ENCODE results near the gene PIGQ.

The PIGQ gene

DNA sequence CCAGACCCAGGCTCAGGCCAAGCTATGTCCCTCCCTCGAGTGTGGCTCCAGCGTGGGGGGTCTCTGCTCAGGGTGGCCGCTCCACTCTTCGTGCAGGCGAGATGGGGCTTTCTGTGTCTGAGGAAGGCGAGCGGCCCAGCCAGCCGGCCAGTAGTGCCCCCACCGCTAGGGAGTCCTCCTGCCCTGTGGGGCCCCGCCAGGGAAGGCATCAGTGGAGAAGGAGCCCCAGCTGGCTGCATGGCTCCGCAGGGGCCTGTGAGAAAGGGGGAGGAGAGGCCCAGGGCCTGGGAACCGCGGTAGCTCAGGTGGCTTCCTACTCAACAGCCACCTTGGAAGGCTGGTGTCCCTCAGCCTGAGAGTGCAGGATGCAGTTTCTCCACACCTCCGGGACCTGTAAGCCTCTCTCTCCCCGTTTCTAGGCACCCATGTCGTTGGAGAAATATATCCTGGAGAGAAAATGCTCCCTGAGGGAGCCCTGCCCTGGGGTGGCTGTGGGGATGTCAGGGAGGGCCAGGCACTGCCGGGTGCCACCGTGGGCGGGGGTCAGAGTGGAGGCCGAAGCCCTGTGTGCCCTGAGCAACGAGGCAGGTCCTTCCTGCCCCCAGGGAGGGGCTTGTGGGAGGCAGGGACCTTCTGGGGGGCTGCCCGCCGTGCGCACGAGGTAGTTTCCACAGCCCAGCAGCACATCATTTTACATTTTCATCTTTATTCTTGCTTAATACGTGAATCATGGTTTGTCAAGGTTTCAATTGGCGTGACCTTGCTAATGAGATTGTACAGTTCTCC lies 3.3 kb downstream of the PIGQ start:
- no peak for DNase-seq

- no peak for DNase-seq
Observed at GRCh38 chr16:574021-574760, 4.4 kb downstream of the PIGQ start.

- DNase-seq, result no peak
Observed at GRCh38 chr16:575354-576196, 5.8 kb downstream of the PIGQ start.

GRCh38 chr16:576197-576822 lies 6.5 kb downstream of the PIGQ start:
- DNase-seq, result no peak

- no peak for DNase-seq
Observed at GRCh38 chr16:576823-577201, 7.0 kb downstream of the PIGQ start.

DNA sequence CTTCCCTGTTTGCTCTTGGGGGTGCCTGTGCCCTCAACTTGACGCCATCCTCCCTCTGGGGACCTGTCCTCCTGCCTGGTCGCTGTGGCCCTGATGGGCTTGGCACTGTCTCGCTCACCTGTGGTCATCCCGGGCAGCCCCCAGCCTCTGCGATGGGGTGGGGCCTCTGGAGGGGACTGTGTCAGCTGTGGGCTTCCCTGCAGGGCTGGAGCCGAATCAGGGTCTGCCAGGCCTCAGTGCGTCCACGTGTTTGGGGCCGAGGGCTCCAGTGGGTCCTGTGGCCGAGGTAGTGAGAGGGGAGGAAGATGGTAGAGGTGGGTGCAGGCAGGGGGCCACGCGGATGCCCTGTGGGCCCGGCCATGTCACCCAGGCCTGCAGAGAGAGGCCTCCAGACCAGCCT lies 8.0 kb downstream of the PIGQ start:
- DNase-seq, result no peak

GRCh38 chr16:578232-578869 lies 8.6 kb downstream of the PIGQ start:
- no peak for DNase-seq

DNA sequence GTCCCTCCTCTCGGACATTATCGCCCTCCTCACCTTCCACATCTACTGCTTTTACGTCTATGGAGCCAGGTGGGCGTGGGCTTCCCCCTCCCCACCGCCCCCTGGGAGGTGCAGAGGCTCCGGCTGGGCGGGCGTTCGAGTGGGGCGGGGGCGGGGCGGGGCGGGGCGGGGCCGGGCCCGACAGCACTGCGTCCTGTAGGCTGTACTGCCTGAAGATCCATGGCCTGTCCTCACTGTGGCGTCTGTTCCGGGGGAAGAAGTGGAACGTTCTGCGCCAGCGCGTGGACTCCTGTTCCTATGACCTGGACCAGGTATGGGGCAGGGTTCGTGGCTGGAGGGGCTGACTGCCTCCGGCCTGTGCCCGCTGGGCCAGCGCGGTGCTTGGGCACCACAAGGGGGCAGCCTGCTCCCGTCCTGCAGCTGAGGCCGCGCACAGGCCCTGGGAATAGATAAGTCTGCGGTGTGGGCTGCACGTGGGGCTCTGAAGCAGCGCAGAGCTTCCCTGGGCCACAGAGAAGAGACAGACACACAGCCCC lies 9.2 kb downstream of the PIGQ start:
- DNase-seq, result no peak

DNA sequence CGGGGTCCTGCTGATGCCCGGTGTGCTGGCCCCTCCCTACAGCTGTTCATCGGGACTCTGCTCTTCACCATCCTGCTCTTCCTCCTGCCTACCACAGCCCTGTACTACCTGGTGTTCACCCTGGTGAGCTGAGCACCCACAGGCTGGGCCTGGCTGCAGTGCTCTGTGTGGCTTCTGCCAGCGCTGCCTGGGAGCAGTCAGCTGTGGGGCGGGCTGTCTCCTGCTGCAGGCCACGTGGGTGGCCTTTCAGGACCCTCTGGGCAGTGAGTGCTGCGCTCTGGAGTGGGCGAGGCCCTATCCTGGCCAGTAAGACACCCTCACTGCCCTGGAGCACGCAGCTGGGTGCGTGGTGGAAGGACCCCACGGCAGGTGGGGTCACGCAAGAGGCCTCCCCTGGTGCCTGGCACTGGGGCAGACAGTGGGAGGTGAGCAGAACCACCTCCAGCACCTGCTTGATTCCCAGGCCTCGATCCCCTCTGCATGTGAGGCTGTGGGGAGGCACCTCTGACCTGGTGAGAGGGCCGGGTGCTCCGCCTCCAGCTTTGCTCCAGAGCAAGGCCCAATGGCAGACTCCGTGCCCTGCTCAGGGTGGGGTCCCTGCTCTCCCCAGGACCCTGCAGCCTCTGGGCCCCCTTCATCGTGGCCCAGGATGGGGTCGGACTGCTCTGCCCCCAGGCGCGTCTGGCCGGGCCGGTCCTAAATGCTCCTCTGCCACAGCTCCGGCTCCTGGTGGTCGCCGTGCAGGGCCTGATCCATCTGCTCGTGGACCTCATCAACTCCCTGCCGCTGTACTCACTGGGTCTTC lies 10.6 kb downstream of the PIGQ start:
- DNase-seq, result no peak

DNA sequence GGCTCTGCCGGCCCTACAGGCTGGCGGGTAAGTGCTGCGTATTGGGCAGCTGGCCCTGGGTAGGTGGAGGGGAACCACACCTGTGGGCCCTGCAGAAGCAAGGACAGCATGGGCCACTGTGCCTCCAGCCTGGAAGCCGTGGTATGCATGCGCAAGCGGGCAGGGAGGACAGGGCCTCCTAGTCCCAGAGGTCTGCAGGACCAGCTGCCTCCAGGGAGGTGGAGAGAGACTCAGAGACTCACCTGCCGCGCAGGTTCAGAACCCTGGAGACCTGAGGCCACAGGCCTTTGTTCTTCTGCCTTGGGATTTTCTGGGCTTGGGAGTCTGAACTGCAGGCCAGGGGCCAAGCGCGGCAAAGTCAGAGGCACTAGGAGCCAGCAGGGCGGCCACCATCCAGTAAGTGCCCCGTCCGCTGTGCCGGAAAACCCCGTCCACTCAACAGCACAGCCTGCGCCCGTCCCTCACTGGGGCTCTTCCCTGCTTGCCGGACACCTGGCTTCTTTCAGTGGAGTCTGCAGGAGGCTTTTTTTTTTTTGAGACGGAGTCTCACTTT lies 11.3 kb downstream of the PIGQ start:
- DNase-seq, result no peak

GRCh38 chr16:582218-582613 lies 12.4 kb downstream of the PIGQ start:
- no peak for DNase-seq

- no peak for DNase-seq
Observed at GRCh38 chr16:582614-583331, 13.0 kb downstream of the PIGQ start.

DNA sequence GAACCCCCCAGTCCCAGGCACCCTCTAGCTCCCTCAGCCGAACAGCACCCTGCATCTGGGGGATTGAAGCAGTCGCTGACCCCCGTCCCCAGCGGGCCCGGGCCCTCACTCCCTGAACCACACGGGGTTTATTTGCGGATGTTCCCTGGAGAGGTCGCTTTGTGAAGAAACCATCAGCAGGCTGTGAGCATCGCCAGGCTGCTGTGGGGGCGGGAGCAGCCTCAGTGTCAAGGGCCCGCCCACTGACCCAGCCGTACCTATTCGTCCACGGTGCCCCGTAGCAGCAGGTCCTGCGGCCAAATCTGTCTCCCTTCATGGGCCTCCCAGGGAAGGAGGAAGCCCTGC lies 13.7 kb downstream of the PIGQ start:
- no peak for DNase-seq

- DNase-seq, result no peak
Observed at GRCh38 chr16:583815-584591, 14.2 kb downstream of the PIGQ start.

DNA sequence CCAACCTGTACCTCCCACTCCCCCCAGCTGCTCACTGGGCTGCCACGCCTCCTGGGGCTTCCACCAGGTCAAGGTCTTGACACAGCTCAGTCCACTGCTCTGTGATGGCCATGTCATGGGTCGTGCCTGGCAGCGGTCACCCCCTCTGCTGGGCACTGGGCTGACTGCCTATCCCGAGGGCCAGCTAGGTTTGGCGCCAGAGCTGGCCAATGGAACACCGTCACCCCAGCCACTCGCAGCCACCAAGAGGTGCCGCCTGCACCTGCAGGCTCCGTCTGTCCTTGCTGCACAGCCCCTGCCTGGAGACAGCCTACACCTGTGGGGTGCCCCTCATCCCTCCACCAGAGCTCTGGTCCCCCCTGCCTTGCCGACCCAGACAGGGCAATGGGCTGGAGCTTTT lies 15.6 kb downstream of the PIGQ start:
- DNase-seq, result no peak

DNA sequence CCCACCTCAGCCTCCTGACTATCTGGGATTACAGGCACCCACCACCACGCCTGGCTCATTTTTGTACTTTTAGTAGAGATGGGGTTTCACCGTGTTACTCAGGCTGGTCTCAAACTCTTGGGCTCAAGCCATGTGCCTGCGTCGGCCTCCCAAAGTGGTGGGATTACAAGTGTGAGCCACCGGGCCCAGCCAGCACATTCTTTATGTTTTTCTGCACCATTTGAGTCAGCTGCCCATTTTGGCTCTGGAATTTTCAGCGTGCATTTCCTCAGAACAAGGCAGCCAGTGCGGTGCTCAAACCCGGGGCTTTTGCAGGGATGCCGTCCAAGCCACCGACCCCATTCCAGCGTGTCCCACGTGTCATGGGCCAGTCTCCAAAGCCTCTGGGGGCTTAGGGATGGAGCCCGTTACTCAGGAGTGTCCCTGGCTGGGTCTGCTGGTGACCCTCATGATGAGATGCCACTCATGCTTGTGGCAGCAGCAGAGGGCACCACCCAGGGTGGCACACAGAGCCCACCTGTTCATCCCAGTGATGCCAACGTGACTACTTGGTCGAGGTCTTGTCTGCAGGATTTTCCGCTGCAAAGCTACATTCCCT lies 16.4 kb downstream of the PIGQ start:
- no peak for DNase-seq

GRCh38 chr16:586645-587590 lies 17.1 kb downstream of the PIGQ start:
- no peak for DNase-seq

DNA sequence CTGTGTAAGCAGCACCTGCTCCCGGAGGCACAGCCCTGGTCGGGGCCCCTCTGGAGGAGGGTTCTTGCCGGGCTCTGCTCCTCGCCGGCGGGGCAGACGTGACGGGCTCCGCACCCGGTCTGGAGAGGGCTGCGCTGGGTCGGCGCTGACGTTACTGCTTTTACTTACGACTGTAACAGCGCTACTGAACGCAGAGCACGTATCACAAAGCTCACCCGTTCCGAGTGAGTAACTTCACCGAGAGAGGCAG lies 18.8 kb downstream of the PIGQ start:
- DNase-seq, result no peak

Measured in kidney glomerular epithelial cell (primary cell).